Epithelial cell of proximal tubule (primary cell): Measurements from ENCODE around the gene MPDZ. TPM values are rescaled to one million over a fixed set of nuclear protein-coding genes. Genes with fewer than 3 reads are reported as not detected.

Experiments used
- DNase-seq: peaks from one replicate; pipeline ENCODE4 v3.0.0-alpha.2; 2011; ENCODE audit warnings: low read depth
- H3K4me3 ChIP-seq: 2 replicates; pipeline ENCODE4 v1.5.1; 2011; ENCODE audit warnings: low read depth, mild to moderate bottlenecking, low read length
- total RNA-seq: library from RNA; depleted of rRNA; stranded (reverse); fragments of >200 nt; gene quantifications from 2 replicates; pipeline ENCODE4 v1.2.3, GENCODE V29; 2015
- TF ChIP-seq, protein P1 (sequence below): conservative IDR thresholded peaks from 2 replicates; pipeline ENCODE4 v1.5.1; 2012; ENCODE audit warnings: low read depth, mild to moderate bottlenecking, low read length

The MPDZ gene
- total RNA-seq, 1 donor from 2014 or later, result 18.4 TPM

DNA sequence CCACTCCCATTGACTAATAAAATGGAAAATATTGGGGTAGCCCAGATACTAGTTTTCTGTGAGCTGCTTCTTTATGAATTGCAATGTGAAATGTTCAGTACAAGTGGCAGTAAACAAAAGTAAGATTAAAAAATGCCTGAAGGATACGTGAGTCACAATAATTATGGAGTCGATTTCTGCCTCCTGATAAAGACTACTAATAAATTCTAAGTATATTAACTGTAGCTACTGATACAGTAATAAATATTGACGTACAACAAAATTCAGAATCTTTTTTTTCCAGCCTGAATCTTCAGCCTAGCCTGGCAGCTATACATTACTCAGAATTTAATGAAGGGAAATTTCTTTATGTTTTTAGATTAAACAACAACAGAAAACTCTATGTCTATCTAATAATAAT, 218.1 kb downstream of the MPDZ start:
- TF ChIP-seq, protein P1, sequence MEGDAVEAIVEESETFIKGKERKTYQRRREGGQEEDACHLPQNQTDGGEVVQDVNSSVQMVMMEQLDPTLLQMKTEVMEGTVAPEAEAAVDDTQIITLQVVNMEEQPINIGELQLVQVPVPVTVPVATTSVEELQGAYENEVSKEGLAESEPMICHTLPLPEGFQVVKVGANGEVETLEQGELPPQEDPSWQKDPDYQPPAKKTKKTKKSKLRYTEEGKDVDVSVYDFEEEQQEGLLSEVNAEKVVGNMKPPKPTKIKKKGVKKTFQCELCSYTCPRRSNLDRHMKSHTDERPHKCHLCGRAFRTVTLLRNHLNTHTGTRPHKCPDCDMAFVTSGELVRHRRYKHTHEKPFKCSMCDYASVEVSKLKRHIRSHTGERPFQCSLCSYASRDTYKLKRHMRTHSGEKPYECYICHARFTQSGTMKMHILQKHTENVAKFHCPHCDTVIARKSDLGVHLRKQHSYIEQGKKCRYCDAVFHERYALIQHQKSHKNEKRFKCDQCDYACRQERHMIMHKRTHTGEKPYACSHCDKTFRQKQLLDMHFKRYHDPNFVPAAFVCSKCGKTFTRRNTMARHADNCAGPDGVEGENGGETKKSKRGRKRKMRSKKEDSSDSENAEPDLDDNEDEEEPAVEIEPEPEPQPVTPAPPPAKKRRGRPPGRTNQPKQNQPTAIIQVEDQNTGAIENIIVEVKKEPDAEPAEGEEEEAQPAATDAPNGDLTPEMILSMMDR, result no peak
- no peak overlapping the region for H3K4me3 ChIP-seq
- no peak for DNase-seq
